C1 segment of cervical spinal cord (tissue), 14 donors: ENCODE data around the gene NPAS3.

Experiments used
- DNase-seq, 14 donors: peaks; one replicate each; lab custom pipeline; 2025; lab: John Stamatoyannopoulos, UW

NPAS3 gene

DNA sequence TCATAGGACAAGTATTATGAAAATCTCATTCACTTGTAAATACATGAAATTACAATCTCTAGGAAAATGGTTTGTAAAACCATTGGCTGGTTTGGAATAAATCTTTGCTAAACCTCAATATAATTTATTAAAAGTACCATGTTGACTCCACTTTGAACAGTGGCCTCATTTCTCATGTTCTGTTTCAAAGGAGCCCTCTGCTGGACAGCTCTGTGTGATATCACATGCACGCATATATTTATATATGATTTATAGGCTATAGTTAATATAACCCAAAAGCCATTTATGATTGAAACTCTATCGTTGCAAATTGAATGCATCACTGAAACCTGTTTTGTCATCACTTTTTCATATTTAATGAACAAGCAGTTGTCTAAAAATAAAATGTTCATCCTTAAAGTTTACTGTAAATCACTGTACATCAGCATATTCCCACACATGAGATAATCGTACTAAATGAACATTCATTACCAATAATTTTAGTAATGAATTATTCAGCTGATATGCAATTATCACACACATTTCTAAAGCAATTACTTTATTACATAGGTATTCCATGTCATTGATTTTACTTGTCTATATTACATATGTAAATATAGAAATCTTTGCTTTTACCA is 493.8 kb downstream of the NPAS3 start:
- DNase-seq = no peak

DNA sequence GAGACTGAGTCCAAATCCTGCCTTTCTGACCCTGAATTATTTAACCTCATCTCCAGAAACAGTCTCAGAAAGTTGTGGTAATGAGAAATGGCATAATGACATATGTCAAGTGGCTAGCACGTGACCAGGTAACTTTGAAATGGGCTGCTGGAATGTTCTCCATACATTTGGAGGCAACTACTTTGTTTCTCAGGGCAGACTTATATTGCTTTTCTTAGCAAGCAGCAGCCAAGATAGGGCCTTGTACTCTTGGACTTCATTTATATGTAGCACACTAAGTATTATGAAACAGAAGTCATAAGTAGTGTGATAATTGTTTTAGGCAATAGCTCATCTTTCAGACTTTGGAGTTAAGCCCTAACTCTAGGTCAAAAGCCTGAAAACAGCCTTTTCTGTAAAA is 494.7 kb downstream of the NPAS3 start:
- no peak for DNase-seq

DNA sequence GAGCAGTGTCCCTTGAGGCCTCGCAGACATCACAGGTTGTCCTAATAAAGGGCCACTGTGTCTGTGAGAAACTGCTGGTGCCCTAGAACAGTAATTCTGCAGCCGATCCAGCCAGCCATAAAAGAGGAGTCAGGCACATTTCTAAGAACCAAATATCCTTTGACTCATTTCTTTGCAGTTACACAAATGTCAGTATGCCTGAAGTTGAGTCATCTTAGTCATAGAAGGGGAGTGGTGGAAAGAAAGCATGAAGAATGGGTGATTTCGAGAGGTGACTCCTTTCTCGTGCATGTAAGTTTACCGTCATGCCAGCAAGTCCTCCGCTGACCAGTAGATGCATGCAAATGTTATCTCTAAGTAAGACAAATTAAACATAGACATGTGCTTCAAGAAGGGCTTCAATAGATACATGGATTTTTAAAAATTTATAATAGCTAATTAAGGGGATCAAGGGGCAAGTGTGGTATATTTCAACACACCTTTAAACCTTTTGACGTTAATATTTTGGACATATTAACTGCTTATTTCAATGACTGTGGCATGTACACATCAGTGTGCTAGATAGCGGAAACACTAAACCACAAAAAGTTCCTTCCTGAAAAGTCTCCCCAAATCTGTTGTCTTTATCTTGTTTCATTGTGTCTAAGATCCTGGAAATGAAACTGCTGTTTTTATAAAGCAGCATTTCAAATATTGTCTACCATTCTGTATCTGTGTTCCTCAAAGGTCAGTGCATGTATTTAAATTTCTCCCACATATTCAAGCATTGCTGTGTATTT is 497.4 kb downstream of the NPAS3 start:
- DNase-seq = peak in 1 of 14 donors; percentile 10

DNA sequence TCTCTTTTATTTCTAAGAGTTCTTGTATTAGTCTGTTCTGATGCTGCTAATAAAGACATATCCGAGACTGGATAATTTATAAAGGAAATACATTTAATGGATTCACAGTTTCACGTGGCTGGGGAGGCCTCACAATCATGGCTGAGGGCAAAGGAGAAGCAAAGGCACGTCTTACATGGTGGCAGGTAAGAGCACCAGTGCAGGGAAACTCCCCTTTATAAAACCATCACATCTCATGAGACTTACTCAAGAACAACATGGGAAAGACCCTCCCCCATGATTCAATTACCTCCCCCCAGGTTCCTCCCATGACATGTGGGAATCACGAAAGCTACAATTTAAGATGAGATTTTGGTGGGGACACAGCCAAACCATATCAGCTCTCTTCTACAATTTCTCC is 503.0 kb downstream of the NPAS3 start:
- DNase-seq = no peak

DNA sequence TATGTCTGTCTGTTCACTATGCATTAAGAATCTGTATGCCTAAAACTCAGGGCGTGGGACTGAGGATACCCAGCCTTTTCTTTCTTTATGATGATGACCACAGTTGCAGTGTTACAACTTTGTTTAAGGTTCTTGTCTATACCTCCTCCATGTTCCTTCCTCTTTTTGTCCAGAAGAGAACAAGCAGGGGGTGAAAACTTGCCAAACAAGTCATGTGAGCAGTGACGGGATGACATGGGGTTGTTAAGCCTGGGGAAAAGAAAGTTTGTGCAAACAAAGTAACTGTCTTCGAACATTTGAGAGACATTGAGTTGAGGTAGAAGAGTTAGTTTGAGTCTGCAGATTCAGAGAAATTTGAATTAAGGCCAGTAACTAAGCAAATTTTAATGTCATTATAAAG is 505.5 kb downstream of the NPAS3 start:
- DNase-seq = no peak

DNA sequence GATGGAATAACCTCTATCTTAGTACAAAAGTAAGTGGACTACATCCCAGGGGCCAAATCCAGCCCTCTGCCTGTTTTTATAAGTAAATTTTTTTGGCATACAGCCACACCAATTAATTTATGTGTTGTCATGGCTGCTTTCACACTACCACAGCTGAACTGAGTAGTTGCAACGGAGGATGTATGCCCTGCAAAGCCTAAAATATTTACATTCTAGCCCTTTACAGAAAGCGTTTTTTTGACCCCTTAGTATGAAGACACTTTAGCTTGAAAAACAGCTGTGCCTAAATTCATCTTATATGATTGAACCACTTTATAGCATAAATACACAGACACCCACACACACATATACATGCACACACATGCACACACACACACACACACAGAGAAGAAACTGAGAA is 510.6 kb downstream of the NPAS3 start:
- DNase-seq = no peak

DNA sequence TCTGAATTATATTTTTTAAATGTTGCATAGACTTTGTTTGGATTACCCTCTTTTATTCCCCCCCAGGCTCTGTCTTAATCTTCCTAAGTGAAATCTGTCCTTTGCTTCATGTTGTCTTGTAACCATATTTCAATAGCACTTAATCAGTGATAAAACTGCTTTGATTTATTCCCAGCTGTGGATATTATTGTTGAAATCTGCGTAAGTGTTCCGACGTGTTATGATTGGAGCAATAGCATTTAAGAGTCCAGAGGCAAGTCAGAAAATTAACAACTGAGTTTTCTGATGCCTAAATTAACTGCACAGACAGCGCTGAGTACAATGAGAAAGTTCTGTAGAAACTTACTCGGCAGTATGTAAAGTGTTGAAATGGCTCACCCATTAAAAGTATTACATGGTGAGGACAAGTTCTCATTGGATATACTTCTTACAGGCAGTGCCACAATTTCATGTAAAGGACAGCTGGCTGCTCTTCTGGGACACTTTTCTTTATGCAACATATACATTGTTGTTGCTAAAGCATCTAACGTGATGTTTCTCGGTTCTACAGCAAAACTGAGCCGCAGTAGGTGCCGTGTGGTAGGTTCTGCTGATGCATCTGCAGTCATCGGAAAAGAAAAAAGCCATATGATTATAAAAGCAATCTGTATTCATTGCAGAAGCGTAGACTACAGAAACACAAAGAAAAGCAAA is 511.2 kb downstream of the NPAS3 start:
- DNase-seq = no peak

DNA sequence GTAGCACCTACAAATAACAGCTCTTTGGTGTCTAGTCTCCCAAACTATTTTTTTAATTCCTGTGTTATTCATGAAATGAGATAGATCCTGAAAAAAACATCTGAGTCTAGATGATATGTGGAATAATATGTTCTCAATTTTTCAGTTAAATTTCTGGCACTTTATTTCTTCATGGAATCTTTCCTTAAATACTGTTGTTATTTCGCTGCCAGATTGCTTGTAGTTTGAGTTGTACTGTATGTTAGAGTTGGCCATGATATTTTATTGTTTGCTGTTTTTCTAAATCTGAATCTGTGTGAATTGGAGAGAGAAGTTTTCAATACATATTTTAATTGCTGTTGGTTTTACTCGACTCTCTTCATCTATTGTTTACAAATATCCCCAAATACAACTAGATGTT is 511.7 kb downstream of the NPAS3 start:
- no peak for DNase-seq

DNA sequence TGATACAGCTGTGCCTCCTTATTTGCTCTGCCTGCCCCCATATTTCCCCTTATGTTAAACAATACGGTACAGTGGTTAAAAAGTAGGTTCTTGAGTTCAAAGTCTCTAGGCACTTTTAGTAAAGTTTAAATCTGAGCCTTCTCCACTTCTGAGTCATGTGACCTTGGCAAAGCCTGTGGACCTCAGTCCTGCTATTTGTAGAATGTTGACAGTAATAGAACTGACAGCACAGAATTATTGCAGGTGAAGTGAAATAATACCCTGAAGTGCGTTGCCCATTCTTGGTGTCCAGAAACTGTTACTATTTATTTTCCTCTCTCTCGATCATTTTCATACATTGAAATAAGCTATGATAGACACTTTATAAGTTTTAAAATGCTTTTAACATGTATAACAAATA is 512.5 kb downstream of the NPAS3 start:
- DNase-seq = no peak

DNA sequence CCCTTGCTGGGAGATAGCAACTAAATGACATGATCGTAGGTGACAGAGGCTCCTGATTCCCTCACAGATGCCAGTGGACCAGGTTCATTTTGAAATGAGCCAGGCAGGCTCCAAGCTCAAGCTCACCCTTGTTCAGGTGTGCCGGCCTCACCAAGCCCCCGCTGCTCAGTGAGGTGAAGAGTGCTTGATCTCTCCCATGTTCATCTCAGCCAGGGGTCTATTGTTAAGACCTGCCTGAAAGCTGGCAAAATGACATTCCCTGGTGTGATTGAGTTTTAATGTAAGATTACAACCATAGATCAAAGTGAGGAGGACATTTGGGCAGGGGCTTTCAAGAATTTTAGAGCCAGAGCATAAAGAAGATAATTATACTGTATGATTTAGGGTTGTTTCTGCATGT is 514.3 kb downstream of the NPAS3 start:
- DNase-seq = no peak

DNA sequence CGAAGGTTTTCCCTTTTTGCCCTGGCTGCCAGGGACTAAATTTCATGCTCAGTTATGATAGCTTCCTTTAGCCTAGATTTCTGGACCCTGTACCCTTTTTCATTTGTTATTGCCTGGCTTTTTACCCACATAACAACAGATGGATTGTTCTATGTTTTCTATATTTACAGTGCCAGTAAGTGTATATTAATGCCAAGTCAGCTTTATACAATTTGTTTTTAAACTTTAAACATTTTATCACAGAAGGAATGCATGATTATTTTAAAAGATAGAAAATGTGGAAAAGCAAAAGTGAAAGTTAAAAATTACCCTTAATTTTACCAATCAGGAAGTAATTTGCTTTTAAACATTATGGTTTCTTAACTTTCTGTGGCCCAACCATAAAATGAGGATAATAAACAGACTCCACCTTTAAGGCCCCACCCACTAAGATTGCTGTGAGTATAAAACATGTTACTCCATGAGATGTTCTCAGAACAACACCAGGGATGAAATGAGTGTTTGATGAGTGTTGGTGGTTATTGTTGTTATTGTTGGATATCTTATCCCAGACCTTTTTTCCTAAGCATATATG is 515.4 kb downstream of the NPAS3 start:
- DNase-seq = no peak

DNA sequence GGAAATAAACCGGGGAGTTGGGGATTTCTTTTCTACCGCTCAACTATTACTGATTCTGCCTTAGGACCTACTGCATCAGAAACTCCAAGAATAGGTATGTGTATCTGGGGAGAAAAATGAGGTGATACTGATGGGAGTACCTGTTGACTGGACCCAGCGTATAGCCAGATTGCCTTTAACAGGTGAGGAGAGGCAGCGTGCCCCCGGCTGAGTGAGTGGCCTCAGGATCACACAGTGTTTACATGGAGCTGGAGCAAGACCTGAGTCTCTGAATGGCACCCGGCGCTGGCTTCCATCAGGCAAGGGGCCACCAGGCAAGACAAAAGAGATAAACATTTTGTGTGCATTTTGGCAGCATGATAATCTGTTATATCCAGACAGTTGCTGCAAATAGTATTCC is 516.0 kb downstream of the NPAS3 start:
- DNase-seq = no peak

DNA sequence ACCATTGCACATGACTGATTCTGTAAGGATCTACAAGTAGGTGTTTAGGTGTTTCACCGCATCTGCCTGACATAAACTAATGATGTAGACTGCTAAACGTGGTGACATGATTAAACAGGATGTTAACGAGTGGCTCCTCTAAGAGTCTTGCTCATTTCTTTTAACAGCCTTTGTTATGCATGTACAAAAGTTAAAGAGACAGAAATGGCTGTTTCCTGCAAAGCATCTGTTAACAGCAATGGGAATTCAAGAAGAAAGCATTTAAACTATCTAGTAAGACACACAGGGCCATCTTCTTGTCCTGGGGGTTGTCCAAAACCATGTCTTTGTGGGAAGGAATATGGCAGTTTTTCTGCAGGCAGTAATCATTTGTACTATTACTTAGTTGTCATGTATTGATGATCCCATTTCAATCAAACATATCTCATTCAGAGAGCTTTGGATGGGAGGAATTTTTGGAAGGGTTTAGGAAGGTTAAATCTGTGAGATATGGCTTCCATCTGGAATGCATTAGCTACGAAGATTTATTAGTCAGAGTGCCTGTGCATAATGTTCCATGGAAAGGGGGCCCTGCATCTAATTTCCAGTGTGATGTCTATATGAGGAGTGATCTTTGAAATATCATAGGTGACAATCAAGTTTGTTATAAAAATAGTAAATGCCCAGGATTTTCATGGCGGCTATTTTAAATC is 517.1 kb downstream of the NPAS3 start:
- no peak for DNase-seq

DNA sequence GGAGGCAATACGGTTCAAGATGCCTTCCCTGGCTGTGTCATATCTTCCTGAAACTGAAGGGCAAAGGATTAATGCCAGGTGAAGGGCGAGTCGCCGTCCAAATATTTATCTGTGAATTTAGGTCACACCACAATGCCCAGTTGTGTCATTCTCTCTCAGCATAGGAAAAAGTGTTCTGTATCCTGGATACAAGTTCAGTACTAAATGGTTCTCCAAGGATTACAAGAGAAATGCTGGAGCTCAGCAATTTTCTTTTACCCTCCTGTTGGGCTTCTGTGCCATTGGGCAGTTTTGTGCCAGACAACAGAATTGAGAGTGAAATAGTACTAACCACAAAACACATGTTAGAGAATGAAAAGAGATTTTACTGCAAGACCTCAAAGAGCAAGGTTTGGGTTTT is 518.3 kb downstream of the NPAS3 start:
- peak in 2 of 14 donors; percentile 3 to 45 for DNase-seq

DNA sequence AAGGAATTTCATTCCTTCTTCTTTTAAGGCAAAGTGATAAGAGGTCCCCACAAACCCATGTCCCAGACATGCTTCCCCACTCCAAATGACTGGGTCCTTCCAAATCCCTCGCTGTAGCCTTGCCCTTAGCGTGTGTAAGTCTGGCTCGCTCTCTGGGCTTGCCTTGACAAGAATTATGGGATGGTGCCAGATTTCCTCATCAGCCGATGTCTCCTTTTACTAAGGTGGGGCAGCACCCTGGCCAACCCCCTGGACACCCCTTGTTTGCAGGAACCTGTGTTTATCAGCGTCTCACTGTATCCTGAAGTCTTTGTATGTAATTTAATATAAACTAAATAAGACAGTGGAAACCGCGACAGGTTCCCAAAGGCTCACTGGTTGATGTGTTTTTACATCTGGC is 518.9 kb downstream of the NPAS3 start:
- no peak for DNase-seq

DNA sequence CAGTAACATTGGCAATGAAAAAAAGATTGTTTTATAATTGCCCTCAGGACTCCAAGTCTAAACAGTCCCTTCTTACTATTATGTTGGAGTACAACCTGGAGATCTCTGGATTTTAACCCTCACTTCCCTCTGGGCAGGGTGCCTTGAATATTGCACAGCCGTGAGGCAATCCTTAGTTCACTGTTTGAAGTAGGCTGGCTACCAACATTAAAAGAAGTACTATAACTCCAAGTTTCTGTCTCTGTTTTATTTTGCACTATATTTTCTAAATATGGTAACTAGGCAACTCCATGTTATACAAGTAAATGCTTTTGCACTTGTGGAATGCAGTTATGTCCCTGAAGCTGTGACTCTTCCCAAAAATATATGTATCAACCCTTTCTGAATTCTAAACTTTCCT is 521.5 kb downstream of the NPAS3 start:
- DNase-seq = no peak

DNA sequence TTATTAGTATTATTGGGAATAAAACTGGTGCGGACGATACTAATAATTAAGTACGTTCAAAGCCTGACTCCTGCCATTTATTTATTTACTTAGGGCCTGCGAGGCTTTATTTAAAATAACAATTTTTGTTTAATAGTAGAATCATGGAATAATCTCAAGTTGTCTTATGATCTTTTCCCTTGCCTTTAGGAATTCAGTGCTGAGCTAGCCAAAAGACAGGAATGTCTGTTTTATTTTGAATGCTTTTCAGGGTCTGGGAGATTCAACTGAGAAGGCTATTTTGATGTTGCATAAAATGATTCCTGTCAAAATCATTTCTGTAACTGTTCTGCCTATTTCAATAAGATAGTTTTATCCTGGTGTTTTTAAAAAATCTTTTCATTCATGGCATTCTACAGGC is 522.4 kb downstream of the NPAS3 start:
- DNase-seq = no peak

DNA sequence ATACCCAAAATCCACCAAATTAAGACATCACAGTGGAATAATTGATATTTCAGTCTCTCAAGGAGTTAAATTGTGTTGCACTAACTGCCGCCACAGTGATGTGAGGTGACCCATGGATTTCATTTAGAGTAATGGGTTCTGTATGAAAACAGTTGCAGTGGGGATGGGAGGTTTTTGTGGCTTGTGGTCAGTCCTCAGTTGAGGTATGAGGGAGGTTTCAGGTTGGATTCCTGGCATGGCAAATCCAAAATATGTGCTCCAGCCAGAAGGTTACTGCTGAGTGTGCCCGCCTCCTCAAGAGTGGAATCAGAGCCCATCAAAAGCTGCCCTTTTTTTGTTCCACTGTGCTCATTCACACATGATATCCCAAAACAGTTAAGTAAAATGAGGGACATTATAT is 525.1 kb downstream of the NPAS3 start:
- DNase-seq = no peak

DNA sequence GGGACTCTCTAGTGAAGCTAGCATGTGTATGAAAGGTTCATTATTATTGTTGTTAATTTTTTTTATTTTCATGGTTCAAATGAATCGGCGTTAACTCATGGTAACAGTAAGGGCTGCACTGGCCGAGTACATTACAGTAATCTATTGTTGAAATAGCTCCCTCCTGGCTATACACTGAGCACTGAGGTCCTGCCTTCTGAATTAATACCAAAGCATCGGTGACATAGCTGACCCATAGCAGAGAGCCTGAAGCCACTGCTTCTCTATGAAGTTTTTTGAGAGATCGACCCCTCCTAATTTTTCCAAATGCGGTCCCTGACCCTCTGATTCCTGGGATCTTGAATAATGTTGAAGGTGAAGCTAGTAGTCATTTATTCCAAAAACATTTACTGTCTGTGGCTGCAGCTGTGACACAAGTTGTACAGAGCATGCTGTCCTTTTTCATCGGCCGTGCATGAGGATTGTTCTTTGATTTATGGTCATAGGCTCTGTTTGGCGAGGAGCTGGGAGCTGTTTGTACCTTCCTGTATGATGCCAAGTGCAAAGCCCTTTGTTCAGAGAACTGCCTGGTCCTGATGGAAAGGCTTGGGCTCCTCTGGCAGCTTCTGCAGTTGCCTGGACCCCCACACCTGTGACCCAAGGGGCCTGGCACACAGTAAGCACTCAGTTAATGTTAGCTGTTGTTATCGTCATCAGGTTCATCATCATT is 525.7 kb downstream of the NPAS3 start:
- DNase-seq = peak in 3 of 14 donors; percentile 10 to 45 (median 19)

DNA sequence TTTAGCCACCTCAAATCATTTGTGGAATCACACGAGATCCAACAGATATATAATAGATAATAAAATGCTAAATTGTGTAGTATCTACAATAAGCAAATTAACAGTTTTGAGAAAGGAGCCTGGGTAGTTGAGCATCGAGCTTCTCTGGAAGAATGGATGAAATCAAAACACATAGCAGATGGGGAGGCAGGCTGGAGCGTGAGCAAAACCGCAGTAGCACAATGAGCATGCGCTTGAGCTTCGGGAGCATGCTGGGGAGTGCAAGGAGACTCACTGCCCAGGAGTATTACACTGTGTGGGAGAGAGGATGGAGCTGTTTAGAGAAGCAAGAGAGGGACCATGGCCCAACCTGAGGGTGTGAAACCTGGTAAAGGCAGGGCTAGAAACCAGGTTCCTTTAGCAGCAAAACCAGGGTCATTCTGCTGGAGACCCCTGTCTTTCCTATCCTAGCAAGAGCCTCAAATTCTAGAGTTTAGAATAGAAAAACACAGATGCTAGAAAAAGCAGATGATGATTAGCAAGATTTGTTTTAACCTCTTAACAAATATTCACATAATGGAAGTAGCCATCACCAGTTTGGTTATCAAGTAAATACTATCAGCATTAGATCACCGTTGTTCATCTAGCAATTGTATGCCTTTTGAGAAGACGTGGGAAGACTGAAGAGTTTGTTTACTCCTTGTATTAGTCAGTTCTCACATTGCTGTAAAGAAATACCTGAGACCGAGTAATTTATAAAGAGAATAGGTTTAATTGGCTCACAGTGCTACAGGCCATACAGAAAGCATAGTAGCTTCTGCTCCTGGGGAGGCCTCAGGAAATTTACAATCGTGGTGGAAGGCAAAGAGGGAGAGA is 527.4 kb downstream of the NPAS3 start:
- no peak for DNase-seq
